Tibial nerve (tissue), 4 donors: ENCODE measurements around the gene OR14C36. TPM values are rescaled to one million over a fixed set of nuclear protein-coding genes. Genes with fewer than 3 reads are reported as not detected.

Experiments
- DNase-seq, 2 donors: peaks; one replicate each; pipeline ENCODE4 v3.0.0-alpha.2; 2019; ENCODE audit warnings: low spot score in 2 of 2
- H3K27ac ChIP-seq, 4 donors: fragments of 200-600 bp; sonication (generic) in 3 of 4; one replicate each; pipeline ENCODE4 v1.5.1; 2017 to 2019; ENCODE audit warnings: mild to moderate bottlenecking in 1 of 4
- H3K27me3 ChIP-seq, 2 donors: fragments of 200-600 bp; sonication (generic) in 1 of 2; one replicate each; pipeline versions ENCODE4 v1.5.1 to v1.6.0; 2017 to 2019
- H3K36me3 ChIP-seq, 3 donors: fragments of 200-600 bp; sonication (generic); one replicate each; pipeline ENCODE4 v1.5.1; 2018 to 2019
- H3K4me1 ChIP-seq, 4 donors: fragments of 200-600 bp; sonication (generic) in 3 of 4; one replicate each; pipeline ENCODE4 v1.5.1; 2017 to 2019
- H3K4me3 ChIP-seq, 4 donors: fragments of 200-600 bp; sonication (generic) in 3 of 4; one replicate each; pipeline ENCODE4 v1.5.1; 2017 to 2019; ENCODE audit warnings: mild to moderate bottlenecking in 1 of 4, moderate library complexity in 1 of 4
- H3K9me3 ChIP-seq, 4 donors: fragments of 200-600 bp; sonication (generic) in 3 of 4; one replicate each; pipeline ENCODE4 v1.5.1; 2017 to 2019
- CTCF ChIP-seq, 5 experiments: fragments of 200-600 bp in 3 of 5; fragments of 450-650 bp in 2 of 5; sonication (generic) in 3 of 5; IDR thresholded peaks; one replicate each; pipeline ENCODE4 v1.5.1; 2016 to 2019; ENCODE audit warnings: antibody characterized with exemption in 5 of 5, mild to moderate bottlenecking in 3 of 5, moderate library complexity in 2 of 5
- EP300 ChIP-seq, 2 donors: sonication (generic); formaldehyde crosslinking; IDR thresholded peaks; one replicate each; pipeline ENCODE4 v1.6.1; 2017; ENCODE audit warnings: antibody characterized with exemption in 2 of 2, mild to moderate bottlenecking in 1 of 2
- POLR2A ChIP-seq, 2 donors: fragments of 450-650 bp; IDR thresholded peaks; one replicate each; pipeline ENCODE4 v1.6.1; 2017; ENCODE audit warnings: antibody characterized with exemption in 2 of 2, mild to moderate bottlenecking in 2 of 2, moderate library complexity in 2 of 2
- WGBS, 2 donors: methylation state at CpG; one replicate each; pipeline ENCODE4 v1.1.5; 2018; 5-methylcytosine and 5-hydroxymethylcytosine counted together
- total RNA-seq, 4 donors: library from RNA; depleted of rRNA; stranded (reverse); fragments of >200 nt; gene quantifications; one replicate each; pipeline ENCODE4 v1.1.0, GENCODE V29; 2016

The OR14C36 gene
- total RNA-seq, 4 donors from 2014 or later = not detected

- no peaks in the 10 kb centered on the region for H3K9me3 ChIP-seq
- TF ChIP-seq POLR2A (IDR thresholded peaks at IDR 0.05) = no peak
- TF ChIP-seq EP300 (IDR thresholded peaks at IDR 0.05) = no peak
- no peak for TF ChIP-seq CTCF (IDR thresholded peaks at IDR 0.05)
- no peak for DNase-seq
- no peak overlapping the region for H3K4me3 ChIP-seq
- H3K4me1 ChIP-seq = no peaks in the 10 kb centered on the region
- no peaks in the 10 kb centered on the region for H3K27me3 ChIP-seq
- H3K27ac ChIP-seq = no peak overlapping the region
- H3K36me3 ChIP-seq = no peaks in the 10 kb centered on the region
- 59 to 76% methylated on average over 2 of the region's 2 CpGs for WGBS, 2 donors
Measured at GRCh38 chr1:248388426-248388825, 39.9 kb downstream of the OR14C36 start.

GRCh38 chr1:248393050-248393449 is 44.5 kb downstream of the OR14C36 start:
- Histone ChIP-seq H3K4me1 (no peaks in the 10 kb centered on the region), H3K9me3 (no peaks in the 10 kb centered on the region), H3K27me3 (no peaks in the 10 kb centered on the region), H3K36me3 (no peaks in the 10 kb centered on the region), H3K27ac (no peak overlapping the region), H3K4me3 (no peak overlapping the region)
- TF ChIP-seq POLR2A (IDR thresholded peaks at IDR 0.05) = no peak
- no peak for TF ChIP-seq CTCF (IDR thresholded peaks at IDR 0.05)
- no peak for TF ChIP-seq EP300 (IDR thresholded peaks at IDR 0.05)
- WGBS, 2 donors = 62 to 63% methylated on average over 2 of the region's 2 CpGs
- no peak for DNase-seq

Other genes with a start within 250 kb of the OR14C36 start
- gene OR2M5, start 203.6 kb upstream of the OR14C36 start, total RNA-seq = not detected
- not detected for gene OR2M2, start 174.0 kb upstream of the OR14C36 start, total RNA-seq
- not detected for gene OR2M3, start 151.5 kb upstream of the OR14C36 start, total RNA-seq
- 1 to 10 TPM in 1 of 4 donors, under 1 TPM in 1, not detected in 2; under 0.01 to 2.6 TPM for gene OR2M4, start 117.4 kb upstream of the OR14C36 start, total RNA-seq
- 1 to 10 TPM in 2 of 4 donors, not detected in 2; 1.0 to 1.6 TPM for gene OR2T33, start 70.8 kb upstream of the OR14C36 start, total RNA-seq
- gene OR2T12, start 45.4 kb upstream of the OR14C36 start, total RNA-seq = not detected
- gene OR2M7, start 24.2 kb upstream of the OR14C36 start, total RNA-seq = not detected
- gene OR2T4, start 12.9 kb downstream of the OR14C36 start, total RNA-seq = not detected
- gene OR2T6, start 27.0 kb downstream of the OR14C36 start, total RNA-seq = not detected
- gene OR2T1, start 54.3 kb downstream of the OR14C36 start, total RNA-seq = not detected
- gene OR2T2, start 96.9 kb downstream of the OR14C36 start, total RNA-seq = not detected
- gene OR2T3, start 124.6 kb downstream of the OR14C36 start, total RNA-seq = not detected
- not detected for gene OR2T5, start 139.8 kb downstream of the OR14C36 start, total RNA-seq
- gene OR2G6, start 159.3 kb downstream of the OR14C36 start, total RNA-seq = not detected
- gene OR2T29, start 214.0 kb downstream of the OR14C36 start, total RNA-seq = not detected
- gene OR2T34, start 226.0 kb downstream of the OR14C36 start, total RNA-seq = not detected
- gene OR2T10, start 248.9 kb downstream of the OR14C36 start, total RNA-seq = not detected